Inflammatory macrophage treated with lipopolysaccharide for 4 hours (primary cell): Measurements from ENCODE around the gene STRIP2.

ENCODE experiments used
- DNase-seq: peaks from one replicate; pipeline ENCODE4 v3.0.0-alpha.2; 2020

Gene STRIP2

DNA sequence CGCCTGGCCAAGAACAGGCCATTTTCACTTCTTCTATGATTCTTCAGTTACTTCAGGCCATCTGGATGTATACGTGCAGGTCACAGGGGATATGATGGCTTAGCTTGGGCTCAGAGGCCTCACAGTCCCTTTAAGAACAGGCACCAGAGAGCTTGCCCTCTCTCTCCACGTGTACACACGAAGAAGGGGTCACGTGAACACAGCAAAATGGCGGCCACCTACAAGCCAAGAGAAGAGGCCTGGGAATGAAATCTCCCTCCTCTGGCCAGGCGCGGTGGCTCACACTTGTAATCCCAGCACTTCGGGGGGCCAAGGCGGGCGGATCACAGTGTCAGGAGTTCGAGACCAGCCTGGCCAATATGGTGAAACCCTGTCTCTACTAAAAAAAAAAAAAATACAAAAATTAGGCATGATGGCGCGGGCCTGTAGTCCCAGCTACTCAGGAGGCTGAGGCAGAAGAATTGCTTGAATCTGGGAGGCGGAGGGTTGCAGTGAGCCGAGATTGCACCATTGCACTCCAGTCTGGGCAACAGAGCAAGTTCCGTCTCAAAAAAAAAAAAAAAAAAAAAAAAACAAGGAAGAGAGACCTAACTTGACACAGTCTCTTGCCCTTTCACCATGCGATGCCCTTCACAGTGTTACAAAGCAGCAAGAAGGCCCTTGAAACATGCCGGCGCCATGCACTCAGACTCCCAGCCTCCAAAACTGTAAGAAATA is 100.5 kb downstream of the STRIP2 start:
- peak; percentile 73 for DNase-seq

DNA sequence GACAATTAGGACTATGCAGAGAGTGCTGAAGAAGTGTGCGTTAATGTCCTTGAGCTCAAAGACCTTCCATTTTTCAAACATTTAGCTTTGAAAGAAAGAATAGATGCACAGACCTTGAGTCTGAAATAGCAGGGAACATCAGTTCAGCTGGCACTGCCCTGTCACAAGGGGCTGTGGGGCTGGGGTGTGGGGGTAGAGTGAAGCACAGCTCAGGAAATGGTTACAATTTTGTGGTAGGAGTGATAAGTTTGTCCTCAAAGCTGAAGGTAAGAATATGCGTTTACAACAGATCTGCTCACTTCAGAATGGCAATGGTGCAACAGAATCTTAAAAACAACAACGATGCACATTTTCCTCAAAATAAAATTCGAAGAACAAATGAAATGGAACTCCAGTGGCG is 101.7 kb downstream of the STRIP2 start:
- no peak for DNase-seq

DNA sequence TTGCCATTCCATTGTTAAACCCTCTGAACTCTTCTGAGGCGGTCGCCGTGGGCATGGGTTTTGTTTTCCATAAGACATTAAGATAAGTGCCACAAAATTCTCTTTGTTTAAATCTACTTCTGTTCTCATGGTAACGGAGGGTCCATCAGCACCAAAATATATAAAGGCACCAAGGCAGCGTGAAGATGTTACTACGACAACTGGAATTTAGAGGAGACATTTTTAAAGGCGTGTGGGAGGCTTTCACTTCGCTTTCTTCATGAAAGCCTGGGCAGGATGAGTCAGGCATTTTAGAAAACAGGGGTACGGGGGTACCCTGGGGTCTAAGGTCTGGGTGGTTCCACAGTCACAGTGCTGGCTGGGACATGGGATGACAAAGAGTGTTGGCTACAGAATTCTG is 102.1 kb downstream of the STRIP2 start:
- DNase-seq = peak; percentile 9
